ENCODE data around the gene PLA2G2C. TPM values are rescaled to one million over a fixed set of nuclear protein-coding genes. Genes with fewer than 3 reads are reported as not detected.

Gene PLA2G2C
- total RNA-seq, 1 experiment from 2014 or later: not detected

GRCh38 chr1:20119347-20119746 is 67.0 kb downstream of the PLA2G2C start, which contains the start of gene PLA2G2D (continued):
- TF ChIP-seq ZNF532 (CRISPR knock-in tag; IDR thresholded peaks at IDR 0.05; ENCODE audit: borderline replicate concordance) (no peak), NR3C1 (CRISPR knock-in tag; conservative IDR thresholded peaks at IDR 0.05; ENCODE audit: low read depth) (no peak), ATF3 (CRISPR knock-in tag; conservative IDR thresholded peaks at IDR 0.05) (no peak), ERG (CRISPR knock-in tag; IDR thresholded peaks at IDR 0.05) (no peak), ZNF219 (CRISPR knock-in tag; IDR thresholded peaks at IDR 0.05; ENCODE audit: borderline replicate concordance) (no peak), STAT6 (CRISPR knock-in tag; conservative IDR thresholded peaks at IDR 0.05; ENCODE audit: low read depth) (no peak)

GRCh38 chr1:20117236-20117635 is 69.1 kb downstream of the PLA2G2C start:
- Mint-ChIP-seq H3K9me3 (no peaks in the 10 kb centered on the region), H3K36me3 (no peaks in the 10 kb centered on the region), H3K27ac (no peak overlapping the region), H3K27me3 (ENCODE audit: low read depth) (no peaks in the 10 kb centered on the region; the same call in 1 of the 2 replicates), H3K4me1 (peaks cover 9% of the 10 kb centered on the region), H3K4me3 (no peak overlapping the region)
- ChIA-PET POLR2A (no interaction called here), CTCF (interaction anchor here (1.0 kb wide), 1 partner anchor 48 kb away, joined by 3 read pairs; no protein-coding TSS in a partner anchor)
- DNase-seq (ENCODE audit: low spot score) (no peak), ATAC-seq (no peak)
- no peak for TF ChIP-seq CREB1 (CRISPR knock-in tag; IDR thresholded peaks at IDR 0.05)
- no peak for TF ChIP-seq OVOL2 (CRISPR knock-in tag; IDR thresholded peaks at IDR 0.05; ENCODE audit: borderline replicate concordance)
- no peak for TF ChIP-seq AR (CRISPR knock-in tag; IDR thresholded peaks at IDR 0.05)
- no peak for TF ChIP-seq FOXP4 (CRISPR knock-in tag; IDR thresholded peaks at IDR 0.05)
- no peak for TF ChIP-seq IRF1 (CRISPR knock-in tag; IDR thresholded peaks at IDR 0.05)
- TF ChIP-seq CBFB (CRISPR knock-in tag; IDR thresholded peaks at IDR 0.05; ENCODE audit: low read depth): no peak
- TF ChIP-seq ZNF532 (CRISPR knock-in tag; IDR thresholded peaks at IDR 0.05; ENCODE audit: borderline replicate concordance): no peak
- no peak for TF ChIP-seq CREM (CRISPR knock-in tag; IDR thresholded peaks at IDR 0.05)
- no peak for TF ChIP-seq ZBTB21 (CRISPR knock-in tag; IDR thresholded peaks at IDR 0.05; ENCODE audit: borderline replicate concordance)
- no peak for TF ChIP-seq JAZF1 (CRISPR knock-in tag; IDR thresholded peaks at IDR 0.05)
- TF ChIP-seq NR2C2 (CRISPR knock-in tag; IDR thresholded peaks at IDR 0.05): no peak
- TF ChIP-seq HMGA2 (CRISPR knock-in tag; IDR thresholded peaks at IDR 0.05): no peak

Data from WTC11 (cell line).